GM18868 (cell line): Measurements from ENCODE around the gene AMMECR1.
"Not testable (repeated sequence)": the region's sequence is repeated elsewhere in the genome, so short reads cannot be mapped to it uniquely, and the experiment has no call there.

Source experiments
- ATAC-seq: cut with Tn5 transposase; IDR thresholded peaks from one replicate; pipeline ENCODE4 v1.9.1; 2021; ENCODE audit warnings: mild to moderate bottlenecking, moderate library complexity; ENCODE audit not compliant: unreplicated experiment

AMMECR1 gene

DNA sequence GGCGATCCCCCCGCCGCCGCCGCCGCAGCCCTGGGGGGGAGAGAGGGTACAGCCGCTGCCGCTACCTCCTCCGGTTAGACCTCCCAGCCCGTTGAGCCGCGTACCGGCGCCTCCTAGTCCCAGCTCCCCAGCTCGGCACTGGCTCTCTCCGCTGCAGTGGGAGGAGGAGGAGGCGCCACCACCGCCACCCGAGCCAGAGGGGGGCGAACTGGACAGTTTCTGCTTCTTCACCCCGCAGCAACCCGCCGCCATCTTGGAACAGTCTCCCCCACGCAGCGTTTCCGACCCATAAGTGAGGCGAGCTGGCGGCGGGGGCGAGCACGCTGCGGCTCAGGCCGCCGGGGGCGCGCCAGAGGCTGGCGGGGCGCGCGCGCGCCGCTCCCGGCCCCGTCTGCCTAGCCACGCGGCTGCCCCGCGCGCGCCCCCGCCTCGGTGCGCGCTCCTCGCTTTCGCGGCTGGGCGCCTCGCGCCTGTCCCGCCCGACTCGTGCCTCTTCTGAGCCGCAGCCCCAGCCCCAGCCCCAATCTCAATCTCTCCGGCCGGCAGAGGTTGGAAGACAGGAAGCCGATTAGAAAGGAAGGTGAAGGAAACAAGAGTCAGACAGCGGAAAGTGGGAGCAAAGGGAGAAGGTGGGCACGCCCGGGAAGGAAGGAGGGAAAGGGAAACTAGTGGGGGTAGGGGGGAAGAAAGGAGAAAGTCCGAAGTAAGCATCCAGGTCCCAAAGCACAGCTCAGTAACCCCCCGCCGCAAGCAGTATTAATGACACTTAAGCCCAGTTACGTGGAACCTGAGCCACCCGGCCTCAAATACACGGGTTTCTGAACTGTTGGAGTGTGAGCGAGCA, at the start of gene AMMECR1:
AMMECR1 (minus strand) TSS at position 266 of the 844 bp plus-strand sequence; CDS start at position 252, 14 bp downstream.
- peak; percentile 70 for ATAC-seq

GRCh38 chrX:110363244-110363643, 45.4 kb upstream of the AMMECR1 start:
- ATAC-seq, result no peak

DNA sequence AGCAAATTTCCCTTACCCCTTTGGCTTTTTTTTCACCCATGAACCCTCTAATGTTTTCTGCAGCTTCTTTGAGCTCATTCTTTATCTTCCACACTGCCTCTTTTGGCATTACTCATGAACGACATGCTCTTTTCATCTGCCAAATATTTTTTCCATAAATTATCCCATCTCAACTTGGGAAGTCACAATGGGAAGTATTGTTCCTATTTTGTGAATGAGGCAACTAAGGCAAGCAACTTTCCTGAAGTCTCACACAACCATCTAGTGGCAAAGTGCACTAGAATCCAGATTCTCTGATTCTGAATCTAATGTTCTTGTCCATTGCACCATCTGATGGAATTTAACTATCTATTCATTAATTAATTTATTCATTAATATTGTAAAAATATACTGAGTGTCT, 41.4 kb upstream of the AMMECR1 start:
- ATAC-seq, result no peak

GRCh38 chrX:110358548-110358947, 40.7 kb upstream of the AMMECR1 start, which contains the start of gene RTL9:
Gene RTL9 (plus strand): TSS chrX:110358848. CDS start chrX:110450618, 91,770 bp downstream.
- no peak for ATAC-seq

GRCh38 chrX:110346681-110347080, 28.8 kb upstream of the AMMECR1 start:
- ATAC-seq, result no peak

- ATAC-seq, result peak; percentile 96
Observed at GRCh38 chrX:110341189-110342035, 23.5 kb upstream of the AMMECR1 start.

GRCh38 chrX:110338935-110339334, 21.1 kb upstream of the AMMECR1 start:
- no peak for ATAC-seq

- not testable (repeated sequence) for ATAC-seq
Observed at GRCh38 chrX:110333458-110333857, 15.6 kb upstream of the AMMECR1 start.

GRCh38 chrX:110331444-110332030, 13.7 kb upstream of the AMMECR1 start:
- ATAC-seq, result no peak

DNA sequence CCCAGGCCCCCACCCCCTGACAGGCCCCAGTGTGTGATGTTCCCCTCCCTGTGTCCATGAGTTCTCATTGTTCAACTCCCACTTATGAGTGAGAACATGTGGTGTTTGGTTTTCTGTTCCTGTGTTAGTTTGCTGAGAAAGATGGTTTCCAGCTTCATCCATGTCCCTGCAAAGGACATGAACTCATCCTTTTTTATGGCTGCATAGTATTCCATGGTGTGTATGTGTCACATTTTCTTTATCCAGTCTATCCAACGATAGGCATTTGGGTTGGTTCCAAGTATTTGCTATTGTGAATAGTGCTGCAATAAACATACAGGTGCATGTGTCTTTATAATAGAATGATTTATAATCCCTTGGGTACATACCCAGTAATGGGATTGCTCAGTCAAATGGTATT, 10.7 kb upstream of the AMMECR1 start:
- not testable (repeated sequence) for ATAC-seq

GRCh38 chrX:110327336-110327735, 9.5 kb upstream of the AMMECR1 start:
- ATAC-seq, result no peak

DNA sequence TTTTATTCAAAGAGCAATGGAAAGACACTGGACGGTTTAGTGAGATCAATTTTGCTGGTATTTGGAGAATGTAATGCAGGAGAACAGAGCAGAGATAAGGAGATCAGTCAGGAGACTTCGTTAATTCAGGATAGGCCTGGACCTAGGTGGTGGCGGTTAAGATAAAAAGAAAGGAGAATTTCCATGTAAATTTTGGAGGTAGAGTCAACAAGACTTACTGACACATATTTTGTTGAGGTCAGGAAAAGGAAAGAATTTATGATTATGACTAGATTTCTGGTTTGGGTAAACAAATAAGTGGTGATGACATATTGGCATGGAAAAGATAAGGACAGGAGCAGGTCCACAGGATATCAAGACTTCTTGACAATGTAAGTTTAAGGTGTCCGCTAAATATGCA, 8.8 kb upstream of the AMMECR1 start:
- ATAC-seq, result no peak

GRCh38 chrX:110322603-110323002, 4.7 kb upstream of the AMMECR1 start:
- no peak for ATAC-seq

DNA sequence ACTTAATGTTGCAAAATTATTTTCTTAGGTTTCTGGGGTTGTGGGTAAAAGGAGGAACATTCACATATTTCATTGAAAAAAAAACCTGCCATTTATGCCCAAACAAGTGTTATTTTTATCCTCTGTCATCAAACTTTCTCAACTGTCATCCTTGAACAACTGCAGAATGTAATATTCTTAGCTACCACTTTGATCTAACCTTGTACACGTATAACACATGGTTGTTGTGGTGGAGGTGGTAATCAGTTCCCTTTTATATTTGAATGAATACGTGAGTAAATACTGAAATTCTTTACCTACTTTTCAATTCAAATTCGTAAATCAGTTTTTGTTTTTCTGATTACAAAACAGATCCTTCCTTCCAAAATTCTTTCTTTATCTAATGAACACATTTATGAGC, 3.8 kb upstream of the AMMECR1 start:
- no peak for ATAC-seq

DNA sequence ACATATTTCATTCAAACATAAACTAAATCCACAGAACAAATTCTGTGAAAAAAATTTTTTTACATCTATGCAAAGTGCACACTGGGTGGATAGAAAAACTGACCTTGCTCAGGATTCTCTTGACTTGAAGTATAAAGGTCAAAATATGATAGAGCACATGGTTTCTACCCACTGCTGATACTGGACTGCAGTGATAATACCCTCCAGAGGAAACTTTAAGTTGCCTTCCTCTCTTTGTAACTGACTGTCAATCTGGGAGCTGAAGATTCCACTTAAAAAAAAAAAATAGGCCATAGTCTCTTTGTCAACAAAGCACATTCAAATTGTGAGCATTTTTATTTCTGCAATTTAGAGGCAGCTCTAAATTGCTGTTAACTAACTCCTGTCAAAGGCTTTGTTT, 3.2 kb upstream of the AMMECR1 start:
- no peak for ATAC-seq

- ATAC-seq, result no peak
Observed at GRCh38 chrX:110320381-110320987, 2.6 kb upstream of the AMMECR1 start.

- ATAC-seq, result peak; percentile 14
Observed at GRCh38 chrX:110318664-110318968, 731 bp upstream of the AMMECR1 start.

DNA sequence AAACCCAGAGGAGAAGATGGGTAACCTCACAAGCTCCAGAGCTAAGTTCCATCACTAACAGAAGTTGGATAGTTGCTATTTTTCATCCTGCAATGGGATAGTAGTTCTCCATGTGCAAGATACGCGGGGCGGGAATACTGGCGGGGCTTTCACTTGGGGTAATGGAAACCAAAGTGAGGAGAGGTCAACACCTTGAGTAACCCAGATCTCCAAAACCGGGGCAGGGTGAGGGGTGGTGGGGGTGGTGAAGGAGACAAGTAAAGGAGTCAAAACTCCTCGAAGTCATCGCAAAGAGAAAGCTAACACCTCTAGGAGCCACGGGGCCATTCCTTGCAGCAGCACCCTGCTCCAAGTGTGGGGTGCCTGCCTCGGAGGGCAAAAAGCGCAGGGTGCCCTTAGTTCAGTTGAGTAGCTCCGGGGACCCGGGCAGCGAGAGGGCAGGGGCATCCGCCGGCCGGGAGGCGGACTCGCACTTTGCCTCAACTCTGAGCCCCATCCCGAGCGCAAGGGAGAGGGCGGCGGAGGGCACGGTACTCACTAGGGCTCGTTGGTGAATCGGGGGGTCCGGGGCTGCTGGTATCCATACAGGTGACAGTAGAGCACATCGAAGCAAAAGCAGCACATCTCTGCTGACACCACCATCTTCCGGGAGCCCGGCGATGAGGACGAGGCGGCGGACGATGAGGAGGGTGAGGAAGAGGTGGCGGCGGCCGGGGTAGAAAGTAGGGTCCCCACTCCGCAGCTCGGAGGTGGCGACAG, 645 bp downstream of the AMMECR1 start:
- peak; percentile 9 for ATAC-seq

- ATAC-seq, result no peak
Observed at GRCh38 chrX:110316351-110317060, 1.4 kb downstream of the AMMECR1 start.

DNA sequence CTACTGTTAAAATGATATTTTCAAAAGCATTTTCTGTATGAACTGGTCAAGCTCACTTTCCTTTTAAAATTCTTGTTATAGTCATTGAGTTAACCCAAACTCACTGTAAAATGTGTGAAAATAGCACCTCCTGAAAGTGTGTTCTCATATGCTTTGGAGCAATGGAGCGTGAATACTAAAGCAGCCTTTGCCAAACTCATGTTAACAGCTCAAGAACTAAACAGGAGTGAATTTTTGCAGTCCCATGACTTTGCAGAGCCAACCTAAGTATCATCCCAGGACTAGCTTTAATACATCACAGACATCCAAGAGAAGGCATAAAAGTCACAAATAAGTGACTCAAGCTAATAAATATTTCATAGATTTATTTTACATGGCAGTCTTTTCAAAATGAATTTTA, 2.3 kb downstream of the AMMECR1 start:
- peak; percentile 30 for ATAC-seq
